ENCODE measurements around the gene DALRD3.
A peak's percentile ranks its signal among the peaks of the same experiment; 100 is the strongest.

The DALRD3 gene

GRCh38 chr3:49007068-49007770 is 11.2 kb downstream of the DALRD3 start, which contains the start of gene WDR6:
TSS of gene WDR6 (plus strand) at chr3:49007391. CDS start at chr3:49007432, 41 bp downstream.
- ChIA-PET POLR2A (interaction anchor here (0.6 to 6.5 kb wide), 15 partner anchors 9 to 1712 kb away, joined by 3 to 50 read pairs (median 4); partner anchors contain the start of genes DAG1, DALRD3, IMPDH2 and NDUFAF3), CTCF (interaction anchor here (0.6 to 11.8 kb wide), 17 partner anchors 8 to 571 kb away, joined by 3 to 131 read pairs (median 4); partner anchors contain the start of genes ARIH2, DALRD3, IMPDH2 and KLHDC8B)
- TF ChIP-seq, protein P1, sequence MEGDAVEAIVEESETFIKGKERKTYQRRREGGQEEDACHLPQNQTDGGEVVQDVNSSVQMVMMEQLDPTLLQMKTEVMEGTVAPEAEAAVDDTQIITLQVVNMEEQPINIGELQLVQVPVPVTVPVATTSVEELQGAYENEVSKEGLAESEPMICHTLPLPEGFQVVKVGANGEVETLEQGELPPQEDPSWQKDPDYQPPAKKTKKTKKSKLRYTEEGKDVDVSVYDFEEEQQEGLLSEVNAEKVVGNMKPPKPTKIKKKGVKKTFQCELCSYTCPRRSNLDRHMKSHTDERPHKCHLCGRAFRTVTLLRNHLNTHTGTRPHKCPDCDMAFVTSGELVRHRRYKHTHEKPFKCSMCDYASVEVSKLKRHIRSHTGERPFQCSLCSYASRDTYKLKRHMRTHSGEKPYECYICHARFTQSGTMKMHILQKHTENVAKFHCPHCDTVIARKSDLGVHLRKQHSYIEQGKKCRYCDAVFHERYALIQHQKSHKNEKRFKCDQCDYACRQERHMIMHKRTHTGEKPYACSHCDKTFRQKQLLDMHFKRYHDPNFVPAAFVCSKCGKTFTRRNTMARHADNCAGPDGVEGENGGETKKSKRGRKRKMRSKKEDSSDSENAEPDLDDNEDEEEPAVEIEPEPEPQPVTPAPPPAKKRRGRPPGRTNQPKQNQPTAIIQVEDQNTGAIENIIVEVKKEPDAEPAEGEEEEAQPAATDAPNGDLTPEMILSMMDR (IDR thresholded peaks at IDR 0.05; ENCODE audit: control extremely low read depth, extremely low read depth, low read depth, missing control alignments), result peak; percentile 50
- peak; percentile 98 for DNase-seq (ENCODE audit: extremely low spot score)

DNA sequence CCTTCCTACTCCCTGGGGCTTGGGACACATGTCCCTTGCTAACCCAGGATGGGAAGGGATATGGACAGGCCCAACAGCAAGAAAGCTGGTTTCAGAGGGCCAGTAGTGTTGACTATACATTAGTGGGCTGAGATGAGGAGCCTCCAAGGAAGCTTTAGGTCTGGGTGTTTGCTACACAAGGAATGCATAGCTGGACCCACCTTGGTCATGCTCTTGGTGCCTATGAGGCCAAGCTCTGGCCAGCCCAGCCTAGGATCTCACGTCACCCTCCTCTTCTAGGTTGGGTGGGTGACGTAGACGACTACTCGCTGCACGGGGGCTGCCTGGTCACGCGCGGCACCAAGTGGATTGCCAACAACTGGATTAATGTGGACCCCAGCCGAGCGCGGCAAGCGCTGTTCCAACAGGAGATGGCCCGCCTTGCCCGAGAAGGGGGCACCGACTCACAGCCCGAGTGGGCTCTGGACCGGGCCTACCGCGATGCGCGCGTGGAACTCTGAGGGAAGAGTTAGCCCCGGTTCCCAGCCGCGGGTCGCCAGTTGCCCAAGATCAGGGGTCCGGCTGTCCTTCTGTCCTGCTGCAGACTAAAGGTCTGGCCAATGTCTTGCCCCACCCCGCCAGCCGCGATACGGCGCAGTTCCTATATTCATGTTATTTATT is 11.8 kb downstream of the DALRD3 start:
- TF ChIP-seq, protein P1 (IDR thresholded peaks at IDR 0.05; ENCODE audit: control extremely low read depth, extremely low read depth, low read depth, missing control alignments), result no peak
- DNase-seq (ENCODE audit: extremely low spot score), result no peak
- CTCF ChIA-PET, result interaction anchor here (0.6 to 11.8 kb wide), 15 partner anchors 9 to 570 kb away, joined by 3 to 131 read pairs (median 5); partner anchors contain the start of genes DALRD3, IMPDH2, KLHDC8B and NDUFAF3
- POLR2A ChIA-PET, result interaction anchor here (0.6 to 6.5 kb wide), 14 partner anchors 9 to 464 kb away, joined by 3 to 50 read pairs (median 4); partner anchors contain the start of genes DAG1, DALRD3, IMPDH2 and NDUFAF3

GRCh38 chr3:49005998-49006397 is 12.4 kb downstream of the DALRD3 start:
- TF ChIP-seq, protein P1 (IDR thresholded peaks at IDR 0.05; ENCODE audit: control extremely low read depth, extremely low read depth, low read depth, missing control alignments), result no peak
- POLR2A ChIA-PET, result interaction anchor here (0.5 to 6.5 kb wide), 5 partner anchors 11 to 128 kb away, joined by 4 to 50 read pairs (median 20); partner anchors contain the start of genes DALRD3, IMPDH2 and NDUFAF3
- no peak for DNase-seq (ENCODE audit: extremely low spot score)
- CTCF ChIA-PET, result interaction anchor here (1.2 to 11.8 kb wide), 8 partner anchors 8 to 286 kb away, joined by 3 to 131 read pairs (median 10); partner anchors contain the start of genes DALRD3, NDUFAF3 and P4HTM

GRCh38 chr3:49005303-49005680 is 13.1 kb downstream of the DALRD3 start:
- DNase-seq (ENCODE audit: extremely low spot score), result no peak
- POLR2A ChIA-PET, result interaction anchor here (6.5 kb wide), 1 partner anchor 16 kb away, joined by 50 read pairs; the partner anchor contains the start of gene NDUFAF3
- CTCF ChIA-PET, result interaction anchor here (1.9 to 11.8 kb wide), 4 partner anchors 8 to 27 kb away, joined by 6 to 131 read pairs (median 34); partner anchors contain the start of genes DALRD3, NDUFAF3 and P4HTM
- TF ChIP-seq, protein P1 (IDR thresholded peaks at IDR 0.05; ENCODE audit: control extremely low read depth, extremely low read depth, low read depth, missing control alignments), result no peak

- TF ChIP-seq, protein P1 (IDR thresholded peaks at IDR 0.05; ENCODE audit: control extremely low read depth, extremely low read depth, low read depth, missing control alignments), result no peak
- DNase-seq (ENCODE audit: extremely low spot score), result no peak
- CTCF ChIA-PET, result interaction anchor here (1.9 to 11.8 kb wide), 4 partner anchors 9 to 27 kb away, joined by 6 to 131 read pairs (median 34); partner anchors contain the start of genes DALRD3, NDUFAF3 and P4HTM
- POLR2A ChIA-PET, result interaction anchor here (6.5 kb wide), 1 partner anchor 16 kb away, joined by 50 read pairs; the partner anchor contains the start of gene NDUFAF3
Observed at GRCh38 chr3:49004352-49005302, 13.8 kb downstream of the DALRD3 start.
